HAP-1 (cell line): ENCODE results near the gene STK4.

Experiments
- DNase-seq, 2 experiments: peaks; one replicate each; pipeline ENCODE4 v3.0.0-alpha.2; 2016 to 2020; ENCODE audit warnings: low spot score in 2 of 2
- H3K27me3 ChIP-seq: fragments of 250-450 bp; sonication (Bioruptor Pico); 2 replicates; pipeline ENCODE4 v1.5.1; 2020; ENCODE audit warnings: low read depth, mild to moderate bottlenecking, moderate library complexity
- H3K36me3 ChIP-seq: fragments of 250-450 bp; sonication (Bioruptor Pico); replicated peaks from 2 replicates; pipeline ENCODE4 v1.5.1; 2020; ENCODE audit warnings: mild to moderate bottlenecking
- H3K4me1 ChIP-seq: fragments of 250-450 bp; sonication (Bioruptor Pico); 2 replicates; pipeline ENCODE4 v1.5.1; 2020; ENCODE audit warnings: mild to moderate bottlenecking
- H3K4me3 ChIP-seq: fragments of 250-450 bp; sonication (Bioruptor Pico); 2 replicates; pipeline ENCODE4 v1.5.1; 2020; ENCODE audit warnings: mild to moderate bottlenecking, moderate library complexity
- H3K9me3 ChIP-seq: fragments of 250-450 bp; sonication (Bioruptor Pico); 2 replicates; pipeline ENCODE4 v1.5.1; 2020; ENCODE audit warnings: mild to moderate bottlenecking, moderate library complexity
- in situ Hi-C: fragments of 300-500 bp; cut with MboI; formaldehyde crosslinking; loops from 3 replicates; pipeline ENCODE4 v1.14.3; 2020; ENCODE audit warnings: low sequenced_read_pairs, inconsistent platforms, mixed read lengths

STK4 gene

DNA sequence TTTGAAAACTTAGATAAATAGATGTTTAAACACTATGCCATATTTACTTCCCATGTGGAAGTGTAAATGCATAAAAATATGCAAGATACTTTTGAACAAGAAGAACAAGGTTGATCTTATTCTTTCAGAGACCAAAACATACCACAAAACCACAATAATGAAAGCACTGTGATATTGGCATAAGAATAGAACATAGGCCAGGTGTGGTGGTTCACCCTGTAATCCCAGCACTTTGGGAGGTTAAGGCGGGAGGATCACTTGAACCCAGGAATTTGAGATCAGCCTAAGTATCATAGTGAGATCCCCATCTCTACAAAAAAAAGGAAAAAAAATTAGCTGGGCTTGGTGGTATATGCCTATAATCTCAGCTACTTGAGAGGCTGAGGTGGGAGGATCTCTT is 68.1 kb downstream of the STK4 start:
- in situ Hi-C loops, result loop anchor here (25.0 kb wide), 1 partner anchor 253 kb away; no protein-coding TSS in a partner anchor
- peaks cover 4% of the 10 kb centered on the region for H3K4me1 ChIP-seq
- H3K9me3 ChIP-seq, result peaks cover 7% of the 10 kb centered on the region; the same call in 1 of the 2 replicates
- H3K36me3 ChIP-seq, result no peaks in the 10 kb centered on the region
- no peaks in the 10 kb centered on the region for H3K27me3 ChIP-seq
- DNase-seq, result no peak
- H3K4me3 ChIP-seq, result no peak overlapping the region

DNA sequence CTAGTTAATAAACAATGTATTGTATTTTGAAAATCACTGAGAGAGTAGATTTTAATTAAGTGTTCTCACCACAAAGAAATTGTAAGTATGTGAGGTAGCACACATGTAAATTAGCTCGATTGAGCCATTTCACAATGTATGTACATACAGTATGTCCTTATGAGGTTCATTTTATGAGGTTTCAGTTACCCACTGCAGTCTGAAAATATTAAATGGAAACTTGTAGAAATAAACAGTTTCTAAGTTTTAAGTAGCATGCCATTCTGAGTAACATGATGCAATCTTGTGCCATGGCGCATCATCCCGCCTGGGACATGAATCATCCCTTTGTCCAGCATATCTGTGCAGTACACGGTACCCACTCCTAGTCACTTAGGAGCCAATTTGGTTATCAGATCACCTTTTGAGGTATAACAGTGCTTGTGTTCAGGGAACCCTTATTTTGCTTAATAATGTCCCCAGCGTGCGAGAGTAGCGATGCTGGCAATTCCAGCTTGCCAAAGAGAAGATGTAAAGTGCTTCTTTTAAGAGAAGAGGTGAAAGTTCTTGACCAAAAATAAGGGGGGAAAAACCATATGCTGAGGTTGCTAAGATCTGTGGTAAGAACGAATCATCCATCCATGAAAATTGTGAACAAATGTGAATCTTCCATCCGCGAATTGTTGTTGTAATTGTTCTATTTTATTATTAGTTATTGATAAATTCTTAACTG is 69.9 kb downstream of the STK4 start:
- Histone ChIP-seq H3K4me3 (no peak overlapping the region), H3K9me3 (peaks cover 7% of the 10 kb centered on the region; the same call in 1 of the 2 replicates), H3K4me1 (peaks cover 6% of the 10 kb centered on the region), H3K27me3 (no peaks in the 10 kb centered on the region), H3K36me3 (no peaks in the 10 kb centered on the region; the same call in 1 of the 2 replicates)
- DNase-seq, result no peak
- in situ Hi-C loops, result loop anchor here (25.0 kb wide), 1 partner anchor 251 kb away; no protein-coding TSS in a partner anchor

DNA sequence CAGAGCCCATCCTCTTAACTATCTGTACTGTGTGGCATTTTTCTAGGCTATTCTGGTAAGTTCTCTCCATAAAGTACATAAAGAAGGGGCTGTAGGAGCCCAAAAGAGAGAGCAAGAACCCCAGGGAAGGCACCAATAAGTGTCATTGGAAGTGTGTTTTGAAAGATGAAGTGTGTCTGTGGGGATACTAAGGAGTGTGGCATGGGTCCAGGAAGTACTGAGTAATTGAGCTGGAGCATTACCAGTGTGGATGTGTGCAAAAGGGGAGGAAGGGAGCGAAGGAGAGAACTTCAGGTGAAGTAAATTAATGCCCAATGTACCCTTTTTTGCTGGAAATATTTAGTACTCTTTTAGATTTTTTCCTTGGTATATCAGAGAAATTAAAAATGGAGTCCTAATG is 70.7 kb downstream of the STK4 start:
- Histone ChIP-seq H3K4me1 (peaks cover 14% of the 10 kb centered on the region), H3K27me3 (no peaks in the 10 kb centered on the region), H3K4me3 (no peak overlapping the region), H3K9me3 (peaks cover 7% of the 10 kb centered on the region; the same call in 1 of the 2 replicates), H3K36me3 (no peaks in the 10 kb centered on the region; the same call in 1 of the 2 replicates)
- no peak for DNase-seq
- in situ Hi-C loops, result loop anchor here (25.0 kb wide), 1 partner anchor 250 kb away; no protein-coding TSS in a partner anchor

DNA sequence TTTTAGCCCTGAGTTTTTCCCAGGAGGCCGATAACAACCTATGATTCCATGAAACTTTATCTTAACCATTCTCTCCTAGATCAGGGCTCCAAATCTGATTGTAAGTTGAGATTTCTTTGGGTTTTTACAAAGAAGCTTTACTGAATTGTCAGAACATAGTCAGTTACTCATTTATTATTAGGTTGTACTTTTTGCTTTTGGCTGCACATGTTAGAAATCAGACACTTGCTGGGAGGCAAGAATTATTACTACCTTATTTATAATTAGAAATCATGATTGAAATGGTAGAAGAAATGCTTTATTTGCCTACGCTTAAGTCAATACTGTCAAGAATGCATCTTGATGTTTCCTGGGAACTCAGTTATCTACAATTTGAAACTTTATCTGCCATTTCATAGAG is 71.3 kb downstream of the STK4 start:
- H3K4me1 ChIP-seq, result peaks cover 19% of the 10 kb centered on the region
- H3K27me3 ChIP-seq, result no peaks in the 10 kb centered on the region
- peaks cover 6% of the 10 kb centered on the region; the same call in 1 of the 2 replicates for H3K9me3 ChIP-seq
- H3K36me3 ChIP-seq, result no peaks in the 10 kb centered on the region; the same call in 1 of the 2 replicates
- DNase-seq, result no peak
- no peak overlapping the region for H3K4me3 ChIP-seq
- in situ Hi-C loops, result loop anchor here (25.0 kb wide), 1 partner anchor 250 kb away; no protein-coding TSS in a partner anchor

DNA sequence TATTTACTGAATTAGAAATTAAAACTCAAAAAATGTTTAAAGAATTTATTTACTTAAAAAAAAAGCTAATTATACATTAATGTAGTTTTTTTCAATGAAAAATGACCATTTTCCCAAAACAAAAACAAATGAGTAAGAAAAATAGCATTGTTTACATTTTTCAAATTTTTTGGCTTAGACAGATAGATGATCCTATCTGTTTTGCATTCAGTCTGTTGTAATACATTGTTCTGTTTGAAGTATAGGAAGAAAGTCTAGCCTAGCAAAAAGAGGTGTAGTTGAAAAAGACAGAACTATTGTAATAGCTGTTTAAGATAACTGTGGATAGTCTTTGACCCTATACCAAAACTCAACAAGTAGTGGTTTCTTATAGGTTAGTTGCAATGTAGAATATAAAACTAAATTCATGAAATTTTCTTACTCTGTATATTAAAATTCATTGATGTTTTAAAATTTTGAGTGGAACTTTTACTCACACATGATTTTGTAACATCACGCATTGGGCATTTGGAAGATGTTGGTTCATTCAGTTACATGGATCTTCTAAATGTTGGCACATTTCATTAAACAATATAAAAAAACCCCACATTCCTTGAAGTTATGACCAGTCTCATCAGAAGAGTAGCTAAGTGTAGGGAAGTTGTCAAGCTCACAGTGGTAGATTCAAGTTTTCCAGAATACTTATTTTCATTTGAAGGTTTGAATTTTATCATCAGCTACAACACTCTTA is 72.6 kb downstream of the STK4 start:
- DNase-seq, result no peak
- Histone ChIP-seq H3K9me3 (no peaks in the 10 kb centered on the region), H3K27me3 (no peaks in the 10 kb centered on the region), H3K36me3 (no peaks in the 10 kb centered on the region; the same call in 1 of the 2 replicates), H3K4me1 (peaks cover 15% of the 10 kb centered on the region), H3K4me3 (no peak overlapping the region)
- in situ Hi-C loops, result loop anchor here (25.0 kb wide), 1 partner anchor 248 kb away; no protein-coding TSS in a partner anchor

DNA sequence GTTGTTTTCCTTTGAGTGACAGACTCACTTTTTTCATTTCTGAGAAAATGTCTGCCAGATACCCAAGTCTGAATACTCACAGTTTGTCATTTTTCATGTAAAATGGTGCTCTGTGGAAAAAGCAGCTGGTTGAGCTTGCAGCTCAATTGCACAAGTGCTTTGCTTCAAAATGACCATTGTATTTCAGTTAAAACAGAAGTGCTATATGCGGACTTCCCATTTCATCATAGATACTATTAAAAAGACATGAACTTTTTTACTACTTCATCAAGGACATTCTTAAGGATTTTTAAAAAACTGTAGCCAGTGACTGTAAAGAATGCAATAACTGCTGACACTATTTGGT is 73.1 kb downstream of the STK4 start:
- Histone ChIP-seq H3K36me3 (no peaks in the 10 kb centered on the region; the same call in 1 of the 2 replicates), H3K9me3 (no peaks in the 10 kb centered on the region), H3K27me3 (no peaks in the 10 kb centered on the region), H3K4me1 (peaks cover 15% of the 10 kb centered on the region), H3K4me3 (no peak overlapping the region)
- in situ Hi-C loops, result loop anchor here (25.0 kb wide), 1 partner anchor 248 kb away; no protein-coding TSS in a partner anchor
- no peak for DNase-seq

DNA sequence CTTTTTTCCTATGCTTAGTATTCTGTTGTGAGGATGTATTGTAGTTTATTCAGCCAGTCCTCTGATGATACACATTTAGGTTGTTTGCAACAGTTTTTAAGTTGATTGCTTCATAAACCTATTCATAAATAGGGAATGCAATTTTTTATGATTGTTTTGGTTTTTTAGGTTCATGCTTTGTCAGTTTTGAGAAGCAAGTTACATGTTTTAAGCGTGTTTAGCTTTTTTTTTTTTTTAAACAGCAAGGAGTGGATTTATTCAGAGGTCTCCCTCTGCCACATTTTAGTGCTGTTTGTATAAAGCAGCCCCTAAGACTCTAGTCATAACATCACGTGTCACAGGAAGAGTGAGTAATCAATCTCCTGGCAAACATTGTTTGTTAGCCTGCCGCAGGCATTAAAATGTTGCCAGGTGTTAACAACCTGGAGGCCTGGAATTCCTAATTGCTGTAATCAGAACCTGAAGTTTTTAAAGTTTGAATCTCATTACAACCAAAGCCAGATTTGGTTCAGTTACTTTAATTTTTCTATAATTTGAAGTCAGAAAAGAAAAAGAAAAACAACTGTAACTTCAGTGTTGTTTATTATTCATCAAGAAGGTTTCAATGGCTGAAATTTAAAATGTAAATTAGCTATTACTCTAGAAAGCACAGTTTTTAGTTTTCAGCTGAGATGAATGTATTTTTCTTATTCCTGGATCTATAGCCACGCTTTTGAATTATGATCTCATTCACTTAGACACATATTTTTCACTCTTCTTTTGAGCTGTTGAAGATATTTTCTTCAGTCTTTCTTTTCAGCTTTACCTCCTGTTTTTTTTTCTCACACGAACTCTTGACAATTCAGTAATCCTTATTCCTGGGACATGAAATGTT is 75.4 kb downstream of the STK4 start:
- DNase-seq, result no peak
- in situ Hi-C loops, result loop anchor here (25.0 kb wide), 1 partner anchor 246 kb away; no protein-coding TSS in a partner anchor
- Histone ChIP-seq H3K27me3 (no peaks in the 10 kb centered on the region), H3K9me3 (no peaks in the 10 kb centered on the region), H3K4me1 (peaks cover 15% of the 10 kb centered on the region), H3K4me3 (no peak overlapping the region), H3K36me3 (no peaks in the 10 kb centered on the region; the same call in 1 of the 2 replicates)

DNA sequence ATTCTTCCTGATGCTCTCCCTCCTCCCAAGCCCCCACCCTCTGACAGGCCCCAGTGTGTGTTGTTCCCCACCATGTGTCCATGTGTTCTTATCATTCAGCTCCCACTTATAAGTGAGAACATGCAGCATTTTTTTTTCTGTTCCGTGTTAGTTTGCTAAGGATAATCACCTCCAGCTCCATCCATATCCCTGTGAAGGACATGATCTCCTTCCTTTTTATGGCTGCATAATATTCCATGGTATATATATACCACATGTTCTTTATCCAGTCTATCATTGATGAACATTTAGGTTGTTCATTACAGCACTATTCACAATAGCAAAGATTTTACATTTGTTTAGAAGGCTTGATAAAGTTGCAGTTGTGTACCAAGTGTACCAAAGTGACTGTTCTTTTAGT is 76.7 kb downstream of the STK4 start:
- in situ Hi-C loops, result loop anchor here (25.0 kb wide), 1 partner anchor 244 kb away; no protein-coding TSS in a partner anchor
- no peaks in the 10 kb centered on the region for H3K9me3 ChIP-seq
- no peaks in the 10 kb centered on the region for H3K27me3 ChIP-seq
- no peak overlapping the region for H3K4me3 ChIP-seq
- H3K4me1 ChIP-seq, result peaks cover 15% of the 10 kb centered on the region
- H3K36me3 ChIP-seq, result no peaks in the 10 kb centered on the region; the same call in 1 of the 2 replicates
- no peak for DNase-seq

DNA sequence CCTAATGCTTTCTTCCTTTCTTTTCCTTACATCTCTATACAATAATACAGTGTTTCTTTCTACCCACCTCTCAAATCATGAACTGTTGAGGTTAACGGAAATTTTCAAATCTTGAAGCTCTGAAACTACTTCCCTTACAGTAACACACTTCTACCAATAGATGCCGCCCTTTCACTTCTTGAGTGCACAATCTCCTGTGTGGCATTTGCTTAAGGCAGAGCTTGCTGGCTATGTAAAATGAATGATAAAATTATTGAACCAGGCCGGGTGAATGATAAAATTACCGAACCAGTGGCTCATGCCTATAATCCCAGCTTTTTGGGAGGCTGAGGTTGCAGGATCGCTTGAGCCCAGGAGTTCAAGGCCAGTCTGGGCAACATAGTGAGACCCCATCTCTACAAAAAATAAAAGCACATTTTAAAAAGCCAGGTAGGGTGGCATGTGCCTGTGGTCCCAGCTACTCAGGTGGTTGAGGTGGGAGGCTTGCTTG is 77.8 kb downstream of the STK4 start:
- DNase-seq, result peak; percentile 56 to 72
- H3K27me3 ChIP-seq, result no peaks in the 10 kb centered on the region
- peaks cover 15% of the 10 kb centered on the region for H3K4me1 ChIP-seq
- no peak overlapping the region for H3K4me3 ChIP-seq
- H3K9me3 ChIP-seq, result no peaks in the 10 kb centered on the region
- H3K36me3 ChIP-seq, result no peaks in the 10 kb centered on the region; the same call in 1 of the 2 replicates
- in situ Hi-C loops, result loop anchor here (25.0 kb wide), 1 partner anchor 243 kb away; no protein-coding TSS in a partner anchor

DNA sequence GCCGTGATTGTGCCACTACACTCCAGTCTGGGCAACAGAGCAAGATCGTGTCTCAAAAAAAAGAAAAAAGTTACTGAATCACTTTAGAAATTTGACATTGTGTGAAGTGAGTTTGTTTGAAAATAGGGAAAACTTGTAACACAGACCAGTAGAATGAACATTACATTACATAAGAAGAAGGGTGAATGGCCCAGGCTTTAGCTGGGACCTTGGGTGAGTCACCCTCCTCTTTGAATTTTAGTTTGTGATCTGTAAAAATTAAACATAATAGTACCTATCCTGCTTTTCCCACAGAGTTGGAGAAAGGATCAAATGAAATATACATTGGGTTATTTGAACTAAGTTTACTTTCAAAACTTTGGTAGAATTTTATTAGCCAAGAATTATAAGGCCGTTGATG is 78.3 kb downstream of the STK4 start:
- no peaks in the 10 kb centered on the region for H3K27me3 ChIP-seq
- in situ Hi-C loops, result loop anchor here (25.0 kb wide), 1 partner anchor 243 kb away; no protein-coding TSS in a partner anchor
- no peak for DNase-seq
- no peak overlapping the region for H3K4me3 ChIP-seq
- H3K4me1 ChIP-seq, result peaks cover 15% of the 10 kb centered on the region
- H3K36me3 ChIP-seq, result no peaks in the 10 kb centered on the region; the same call in 1 of the 2 replicates
- no peaks in the 10 kb centered on the region for H3K9me3 ChIP-seq

DNA sequence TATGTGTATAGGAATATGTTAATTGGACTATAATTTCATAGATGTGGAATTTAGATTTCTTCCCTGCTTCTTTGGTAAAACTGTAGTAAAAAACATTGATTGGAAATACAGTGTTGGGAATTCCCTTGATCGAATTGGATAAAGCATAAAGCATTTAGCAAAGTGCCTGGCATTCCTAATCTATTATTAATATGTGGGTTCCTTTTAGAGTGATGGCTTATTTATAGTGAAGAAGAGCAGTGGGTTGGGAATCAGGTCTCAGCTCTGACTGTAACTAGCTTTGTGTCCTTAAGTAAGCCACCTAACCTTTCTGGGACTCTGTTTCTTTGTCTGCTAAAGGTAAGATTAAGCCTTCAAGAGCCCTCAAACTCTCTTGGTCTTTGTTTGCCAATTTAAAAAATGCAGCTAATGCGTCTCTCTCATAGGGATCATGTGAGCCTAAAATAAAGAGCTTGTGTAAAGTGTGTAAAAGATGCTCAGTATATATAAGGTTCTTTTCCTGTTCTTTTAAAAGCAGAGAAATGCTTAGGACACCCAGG is 81.3 kb downstream of the STK4 start:
- no peaks in the 10 kb centered on the region for H3K27me3 ChIP-seq
- DNase-seq, result no peak
- no peaks in the 10 kb centered on the region for H3K9me3 ChIP-seq
- H3K4me3 ChIP-seq, result no peak overlapping the region
- in situ Hi-C loops, result loop anchor here (25.0 kb wide), 1 partner anchor 240 kb away; no protein-coding TSS in a partner anchor
- peaks cover 7% of the 10 kb centered on the region for H3K4me1 ChIP-seq
- H3K36me3 ChIP-seq, result no peaks in the 10 kb centered on the region

DNA sequence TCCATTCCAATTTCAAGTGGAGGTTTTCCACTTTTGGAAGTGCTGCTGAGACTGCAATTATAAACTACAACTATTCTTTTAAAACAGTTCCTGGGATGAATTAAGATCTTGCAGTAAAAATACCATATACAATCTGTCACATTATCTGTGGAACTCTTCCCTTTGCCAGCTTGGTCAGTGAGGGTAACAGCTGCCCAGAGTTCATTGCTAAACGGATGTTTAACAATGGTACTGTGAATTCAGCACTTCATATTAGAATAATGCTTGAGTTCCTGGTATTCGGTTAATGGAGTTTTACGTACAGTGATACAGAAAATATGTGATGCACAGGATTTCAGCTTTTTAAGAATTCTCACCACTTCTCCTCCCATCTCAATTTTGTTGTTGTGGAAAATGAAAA is 83.1 kb downstream of the STK4 start:
- Histone ChIP-seq H3K9me3 (no peaks in the 10 kb centered on the region), H3K4me1 (peaks cover 7% of the 10 kb centered on the region), H3K4me3 (no peak overlapping the region), H3K36me3 (peaks cover 4% of the 10 kb centered on the region; the same call in 1 of the 2 replicates), H3K27me3 (no peaks in the 10 kb centered on the region)
- DNase-seq, result no peak
- in situ Hi-C loops, result loop anchor here (25.0 kb wide), 1 partner anchor 238 kb away; no protein-coding TSS in a partner anchor
